DOHH2 (cell line): Measurements from ENCODE around the gene FAM53A.

Experiments
- H3F3A ChIP-seq: fragments of 200-600 bp; sonication (generic), shearing (Covaris generic); 2 replicates; pipeline ENCODE4 v1.6.0; 2016; ENCODE audit warnings: antibody characterized with exemption, mild to moderate bottlenecking; ENCODE audit not compliant: control insufficient read depth, insufficient read depth
- H3K27ac ChIP-seq: fragments of 200-600 bp; sonication (generic); 2 replicates; pipeline ENCODE4 v1.5.1; 2014; ENCODE audit warnings: low read depth, mild to moderate bottlenecking, low read length, moderate library complexity
- H3K27me3 ChIP-seq: fragments of 200-600 bp; sonication (generic); 2 replicates; pipeline ENCODE4 v1.6.1; 2014; ENCODE audit warnings: mild to moderate bottlenecking, low read length, mixed read lengths; ENCODE audit not compliant: control insufficient read depth
- H3K36me3 ChIP-seq: fragments of 200-600 bp; sonication (generic); 2 replicates; pipeline ENCODE4 v1.6.1; 2014; ENCODE audit warnings: mild to moderate bottlenecking, low read length, moderate library complexity, mixed read lengths; ENCODE audit not compliant: control insufficient read depth
- H3K4me1 ChIP-seq: fragments of 200-600 bp; sonication (generic); 2 replicates; pipeline ENCODE4 v1.6.1; 2014; ENCODE audit warnings: mild to moderate bottlenecking, low read length, mixed read lengths; ENCODE audit not compliant: control insufficient read depth
- H3K4me2 ChIP-seq: fragments of 200-600 bp; sonication (generic); 2 replicates; pipeline ENCODE4 v1.6.0; 2014; ENCODE audit warnings: mild to moderate bottlenecking, low read length, moderate library complexity
- H3K4me3 ChIP-seq: fragments of 200-600 bp; sonication (generic); 2 replicates; pipeline ENCODE4 v1.5.1; 2014; ENCODE audit warnings: mild to moderate bottlenecking, low read length, mixed read lengths
- H3K79me2 ChIP-seq: fragments of 200-600 bp; sonication (generic); 2 replicates; pipeline ENCODE4 v1.6.1; 2014; ENCODE audit warnings: mild to moderate bottlenecking, low read length, mixed read lengths; ENCODE audit not compliant: control insufficient read depth
- H3K9me2 ChIP-seq: fragments of 200-600 bp; sonication (generic); replicated peaks from 2 replicates; pipeline ENCODE4 v1.6.1; 2014; ENCODE audit warnings: mild to moderate bottlenecking, low read length, mixed read lengths; ENCODE audit not compliant: control insufficient read depth
- H3K9me3 ChIP-seq: fragments of 200-600 bp; sonication (generic); 2 replicates; pipeline ENCODE4 v1.6.1; 2014; ENCODE audit warnings: antibody characterized with exemption, low read length, mixed read lengths; ENCODE audit not compliant: control insufficient read depth, insufficient read depth
- H4K20me1 ChIP-seq: fragments of 200-600 bp; sonication (generic); 2 replicates; pipeline ENCODE4 v1.6.0; 2014; ENCODE audit warnings: low read depth, mild to moderate bottlenecking, antibody characterized with exemption, low read length, moderate library complexity; ENCODE audit not compliant: control insufficient read depth, insufficient read depth
- CTCF ChIP-seq: fragments of 200-600 bp; sonication (generic); IDR thresholded peaks from one replicate; pipeline ENCODE4 v1.5.1; 2014; ENCODE audit warnings: antibody characterized with exemption, mild to moderate bottlenecking, low read depth, low read length; ENCODE audit not compliant: poor library complexity, severe bottlenecking
- EZH2phosphoT487 ChIP-seq: fragments of 200-600 bp; sonication (generic); IDR thresholded peaks from 2 replicates; pipeline ENCODE4 v1.6.1; 2017; ENCODE audit warnings: borderline replicate concordance, mild to moderate bottlenecking, antibody characterized with exemption, low read length, moderate library complexity, mixed read lengths

Gene FAM53A

GRCh38 chr4:1599026-1599481 lies 85.1 kb downstream of the FAM53A start:
- H3K9me3 ChIP-seq: peaks cover 5% of the 10 kb centered on the region; the same call in 1 of the 2 replicates
- no peak overlapping the region for H3K27ac ChIP-seq
- H3K4me2 ChIP-seq: no peak overlapping the region
- H3K4me1 ChIP-seq: no peaks in the 10 kb centered on the region
- H3K27me3 ChIP-seq: no peaks in the 10 kb centered on the region
- no peaks in the 10 kb centered on the region for H3K79me2 ChIP-seq
- H3K4me3 ChIP-seq: no peak overlapping the region
- H3F3A ChIP-seq: no peaks in the 10 kb centered on the region
- no peak for TF ChIP-seq CTCF
- TF ChIP-seq EZH2phosphoT487: no peak
- no peaks in the 10 kb centered on the region for H3K9me2 ChIP-seq
- H3K36me3 ChIP-seq: no peaks in the 10 kb centered on the region
- no peaks in the 10 kb centered on the region for H4K20me1 ChIP-seq

- Histone ChIP-seq H3K36me3 (no peaks in the 10 kb centered on the region), H3K4me1 (no peaks in the 10 kb centered on the region), H3F3A (no peaks in the 10 kb centered on the region), H3K9me2 (no peaks in the 10 kb centered on the region), H3K27me3 (no peaks in the 10 kb centered on the region), H3K4me2 (no peak overlapping the region), H3K79me2 (no peaks in the 10 kb centered on the region), H3K27ac (no peak overlapping the region), H4K20me1 (no peaks in the 10 kb centered on the region), H3K9me3 (peaks cover 5% of the 10 kb centered on the region; the same call in 1 of the 2 replicates), H3K4me3 (no peak overlapping the region)
- no peak for TF ChIP-seq CTCF
- no peak for TF ChIP-seq EZH2phosphoT487
Measured at GRCh38 chr4:1598206-1599025, 85.7 kb downstream of the FAM53A start.

- H3K27ac ChIP-seq: no peak overlapping the region
- no peaks in the 10 kb centered on the region for H4K20me1 ChIP-seq
- peaks cover 8% of the 10 kb centered on the region; the same call in 1 of the 2 replicates for H3K9me3 ChIP-seq
- H3K4me3 ChIP-seq: no peak overlapping the region
- H3K4me2 ChIP-seq: no peak overlapping the region
- no peaks in the 10 kb centered on the region for H3K79me2 ChIP-seq
- H3K36me3 ChIP-seq: no peaks in the 10 kb centered on the region
- no peaks in the 10 kb centered on the region for H3F3A ChIP-seq
- no peak for TF ChIP-seq EZH2phosphoT487
- TF ChIP-seq CTCF: no peak
- H3K4me1 ChIP-seq: no peaks in the 10 kb centered on the region
- H3K9me2 ChIP-seq: no peaks in the 10 kb centered on the region
- H3K27me3 ChIP-seq: no peaks in the 10 kb centered on the region
Measured at GRCh38 chr4:1597021-1597931, 86.8 kb downstream of the FAM53A start.
